K562 (cell line): ENCODE measurements around the gene TMCC1. TPM values are rescaled to one million over a fixed set of nuclear protein-coding genes. Genes with fewer than 3 reads are reported as not detected.

Experiments used
- ATAC-seq: fragments of 200-7000 bp; cut with Tn5 transposase; 3 replicates; pipeline ENCODE4 v1.9.1; 2020; ENCODE audit warnings: moderate library complexity
- BruUV-seq: library from RNA; stranded (reverse); fragments of 400-500 nt; replicated peaks from 2 replicates; lab custom pipeline; 2021; lab: Mats Ljungman, UMichigan
- CTCF ChIA-PET: fragments of 300-600 bp; formaldehyde crosslinking; extraction: SDS; loops from one replicate; lab custom pipeline; 2021; ENCODE audit warnings: low intra/inter-chr PET ratio; lab: Yijun Ruan, JAX
- POLR2A ChIA-PET: fragments of 300-600, 350-650 bp; sonication (Branson Sonifier 250); formaldehyde crosslinking; extraction: SDS; loops from one replicate; lab custom pipeline; 2021; ENCODE audit warnings: antibody characterized with exemption, inconsistent platforms; lab: Yijun Ruan, JAX
- DNase-seq, 4 experiments: peaks; one replicate each; pipeline versions ENCODE4 v3.0.0 to v3.0.0-alpha.2; 2011 to 2018; ENCODE audit warnings: low spot score in 3 of 4, mixed read lengths in 3 of 4; ENCODE audit errors: extremely low read depth in 1 of 4
- FAIRE-seq: peaks from 2 replicates; lab custom pipeline; 2011; peaks lifted over from hg19 to GRCh38; lab: Jason Lieb, UNC
- H2AFZ ChIP-seq: 2 replicates; pipeline ENCODE4 v1.6.0; 2011; ENCODE audit warnings: low read depth, low read length, control low read depth, inconsistent platforms
- H3K27ac ChIP-seq: fragments of 200-600 bp; 3 replicates; pipeline ENCODE4 v1.8.0; 2011; ENCODE audit warnings: low read depth, mild to moderate bottlenecking, control low read depth, inconsistent platforms, low read length, moderate library complexity, mixed read lengths; ENCODE audit errors: extremely low read depth
- H3K27me3 ChIP-seq, 2 experiments: fragments of 300-600 bp in 1 of 2; 2 replicates in 1 of 2; 3 replicates in 1 of 2; pipeline versions ENCODE4 v1.6.0 to v1.8.0; 2011; ENCODE audit warnings: inconsistent platforms in 2 of 2, low read length in 2 of 2, mild to moderate bottlenecking in 1 of 2, mixed read lengths in 1 of 2, moderate library complexity in 1 of 2; ENCODE audit not compliant: control insufficient read depth in 2 of 2, insufficient read depth in 2 of 2
- H3K36me3 ChIP-seq: fragments of 300-600 bp; 3 replicates; pipeline ENCODE4 v1.8.0; 2011; ENCODE audit warnings: mild to moderate bottlenecking, low read length, inconsistent platforms; ENCODE audit not compliant: control insufficient read depth, insufficient read depth
- H3K4me1 ChIP-seq, 2 experiments: fragments of 200-600 bp in 1 of 2; replicated peaks in 1 of 2; 2 replicates in 1 of 2; 3 replicates in 1 of 2; pipeline versions ENCODE4 v1.5.1 to v1.8.0; 2011; ENCODE audit warnings: inconsistent platforms in 2 of 2, low read length in 2 of 2, mild to moderate bottlenecking in 1 of 2, mixed read lengths in 1 of 2, moderate library complexity in 1 of 2; ENCODE audit not compliant: control insufficient read depth in 2 of 2, insufficient read depth in 2 of 2
- H3K4me2 ChIP-seq: 2 replicates; pipeline ENCODE4 v1.6.1; 2011; ENCODE audit warnings: low read length, control low read depth, inconsistent platforms, mixed read lengths; ENCODE audit not compliant: insufficient read depth
- H3K4me3 ChIP-seq: fragments of 200-600 bp; sonication (generic), shearing (Covaris generic); 2 replicates; pipeline ENCODE4 v1.5.1; 2016; ENCODE audit warnings: control low read depth, inconsistent platforms
- H3K79me2 ChIP-seq: fragments of 200-600 bp; 3 replicates; pipeline ENCODE4 v1.8.0; 2011; ENCODE audit warnings: low read length, inconsistent platforms; ENCODE audit not compliant: control insufficient read depth, insufficient read depth
- H3K9ac ChIP-seq, 2 experiments: 2 replicates each; pipeline versions ENCODE4 v1.6.0 to v1.6.1; 2011; ENCODE audit warnings: low read depth in 2 of 2, low read length in 2 of 2, control low read depth in 1 of 2, inconsistent platforms in 1 of 2, mild to moderate bottlenecking in 1 of 2, mixed read lengths in 1 of 2; ENCODE audit not compliant: insufficient read depth in 1 of 2
- H3K9me1 ChIP-seq: one replicate; pipeline ENCODE4 v1.6.0; 2011; ENCODE audit warnings: inconsistent platforms, mild to moderate bottlenecking, low read length, moderate library complexity; ENCODE audit not compliant: control insufficient read depth, insufficient read depth
- H3K9me3 ChIP-seq: replicated peaks from 2 replicates; pipeline ENCODE4 v1.5.1; 2011; ENCODE audit warnings: low read depth, low read length, inconsistent platforms; ENCODE audit not compliant: control insufficient read depth, insufficient read depth
- H4K20me1 ChIP-seq: replicated peaks from 2 replicates; pipeline ENCODE4 v1.6.1; 2011; ENCODE audit warnings: low read length, inconsistent platforms, mixed read lengths; ENCODE audit not compliant: control insufficient read depth, insufficient read depth
- BACH1 ChIP-seq: fragments of 200-800 bp; sonication (Bioruptor generic); IDR thresholded peaks from 2 replicates; pipeline ENCODE4 v1.6.1; 2016; ENCODE audit warnings: missing genetic modification characterization, missing compliant biosample characterization
- CHD2 ChIP-seq: IDR thresholded peaks from 2 replicates; pipeline ENCODE4 v1.6.1; 2011; ENCODE audit warnings: low read depth, low read length
- CREB3L1 ChIP-seq: fragments of 450-650 bp; IDR thresholded peaks from 2 replicates; pipeline ENCODE4 v1.6.1; 2014; ENCODE audit warnings: low read depth, mild to moderate bottlenecking, moderate library complexity, borderline replicate concordance
- EP300 ChIP-seq: IDR thresholded peaks from 2 replicates; pipeline ENCODE4 v1.6.1; 2012; ENCODE audit warnings: low read length, improper control_type of control experiment
- HDAC8 ChIP-seq: fragments of 450-650 bp; IDR thresholded peaks from 2 replicates; pipeline ENCODE4 v1.6.1; 2016; ENCODE audit warnings: mild to moderate bottlenecking, missing genetic modification characterization, moderate library complexity, missing compliant biosample characterization
- L3MBTL2 ChIP-seq: fragments of 450-650 bp; IDR thresholded peaks from 2 replicates; pipeline ENCODE4 v1.6.1; 2016; ENCODE audit warnings: mild to moderate bottlenecking, moderate library complexity
- NELFE ChIP-seq: IDR thresholded peaks from 2 replicates; pipeline ENCODE4 v1.6.1; 2011; ENCODE audit warnings: mild to moderate bottlenecking; ENCODE audit not compliant: insufficient read depth, insufficient read length
- NFE2 ChIP-seq: IDR thresholded peaks from 2 replicates; pipeline ENCODE4 v1.6.1; 2014; ENCODE audit warnings: antibody characterized with exemption, low read depth
- NFIC ChIP-seq: fragments of 450-650 bp; IDR thresholded peaks from 2 replicates; pipeline ENCODE4 v1.6.1; 2017; ENCODE audit warnings: mild to moderate bottlenecking, inconsistent platforms
- PCBP1 ChIP-seq: fragments of 200-400 bp; formaldehyde crosslinking; IDR thresholded peaks from 2 replicates; pipeline ENCODE4 v1.6.1; 2018; ENCODE audit warnings: mild to moderate bottlenecking, low read depth, low read length; ENCODE audit not compliant: poor library complexity, severe bottlenecking
- SIN3B ChIP-seq: fragments of 450-650 bp; IDR thresholded peaks from 2 replicates; pipeline ENCODE4 v1.6.1; 2017; ENCODE audit warnings: low read depth, mild to moderate bottlenecking, moderate library complexity
- ZFP30 ChIP-seq: fragments of 250-450 bp; sonication (Bioruptor Pico); IDR thresholded peaks from 2 replicates; pipeline ENCODE4 v1.8.0; 2022; ENCODE audit warnings: moderate library complexity, mild to moderate bottlenecking, inconsistent platforms, borderline replicate concordance
- ZFPM2 ChIP-seq: fragments of 250-450 bp; sonication (Bioruptor Pico); IDR thresholded peaks from 2 replicates; pipeline ENCODE4 v1.5.1; 2022; ENCODE audit warnings: mild to moderate bottlenecking
- ZKSCAN1 ChIP-seq: fragments of 150-350 bp; IDR thresholded peaks from 2 replicates; pipeline ENCODE4 v1.6.1; 2016; ENCODE audit warnings: low read depth, low read length
- ZNF316 ChIP-seq: fragments of 450-650 bp; IDR thresholded peaks from 2 replicates; pipeline ENCODE4 v1.6.1; 2016
- ZNF592 ChIP-seq: fragments of 450-650 bp; IDR thresholded peaks from 2 replicates; pipeline ENCODE4 v1.6.1; 2017; ENCODE audit warnings: antibody characterized with exemption, mild to moderate bottlenecking
- ZNF668 ChIP-seq: fragments of 250-450 bp; sonication (Bioruptor Pico); IDR thresholded peaks from 2 replicates; pipeline ENCODE4 v1.8.0; 2022; ENCODE audit warnings: mild to moderate bottlenecking, inconsistent platforms
- ZNF780A ChIP-seq: fragments of 250-450 bp; sonication (Bioruptor Pico); IDR thresholded peaks from 2 replicates; pipeline ENCODE4 v1.5.0; 2021; ENCODE audit warnings: mild to moderate bottlenecking
- WGBS: fragments of 100-300 bp; shearing (Covaris generic); methylation state at CpG from one replicate; pipeline ENCODE4 v1.1.6; 2016; ENCODE audit warnings: low coverage, mixed read lengths; ENCODE audit not compliant: insufficient coverage; ENCODE audit errors: missing lambda C conversion rate; 5-methylcytosine and 5-hydroxymethylcytosine counted together
- in situ Hi-C: fragments of 300-500 bp; cut with MboI; formaldehyde crosslinking; loops from 4 replicates; pipeline ENCODE4 v1.15.0; 2018; ENCODE audit warnings: inconsistent platforms, mixed read lengths
- intact Hi-C: fragments of 100-400 bp; cut with micrococcal nuclease; formaldehyde crosslinking; loops from 2 replicates; pipeline ENCODE4 v1.14.2; 2022
- polyA plus RNA-seq, 8 experiments: library from polyadenylated mRNA; depleted of rRNA in 4 of 8; stranded (reverse) in 5 of 8; unstranded in 3 of 8; fragments of >200 nt; fragmentation: Nextera tagmentation in 2 of 8; fragmentation: Illumina TruSeq in 1 of 8; extraction: Ambion mirVana in 2 of 8; extraction: Trizol in 1 of 8; gene quantifications; 2 replicates each; pipeline versions ENCODE4 v1.2.1 to v1.2.3, GENCODE V29; 2011 to 2014; ENCODE audit warnings: inconsistent platforms in 1 of 8, missing spikeins in 1 of 8
- total RNA-seq, 7 experiments: library from RNA; depleted of rRNA in 6 of 7; stranded (reverse); fragments of >200 nt in 6 of 7; fragmentation: Illumina TruSeq in 2 of 7; extraction: Trizol in 2 of 7; gene quantifications; 2 replicates each; pipeline versions ENCODE4 v1.2.1 to v1.2.3, GENCODE V29; 2011 to 2021; ENCODE audit warnings: low replicate concordance in 1 of 7

TMCC1 gene
- total and polyA plus RNA-seq, 9 of the 15 experiments (the other 6 are each of a cell fraction or from before 2014, with no cell fraction given) = 0.89 to 8.7 (median 4.0) TPM

DNA sequence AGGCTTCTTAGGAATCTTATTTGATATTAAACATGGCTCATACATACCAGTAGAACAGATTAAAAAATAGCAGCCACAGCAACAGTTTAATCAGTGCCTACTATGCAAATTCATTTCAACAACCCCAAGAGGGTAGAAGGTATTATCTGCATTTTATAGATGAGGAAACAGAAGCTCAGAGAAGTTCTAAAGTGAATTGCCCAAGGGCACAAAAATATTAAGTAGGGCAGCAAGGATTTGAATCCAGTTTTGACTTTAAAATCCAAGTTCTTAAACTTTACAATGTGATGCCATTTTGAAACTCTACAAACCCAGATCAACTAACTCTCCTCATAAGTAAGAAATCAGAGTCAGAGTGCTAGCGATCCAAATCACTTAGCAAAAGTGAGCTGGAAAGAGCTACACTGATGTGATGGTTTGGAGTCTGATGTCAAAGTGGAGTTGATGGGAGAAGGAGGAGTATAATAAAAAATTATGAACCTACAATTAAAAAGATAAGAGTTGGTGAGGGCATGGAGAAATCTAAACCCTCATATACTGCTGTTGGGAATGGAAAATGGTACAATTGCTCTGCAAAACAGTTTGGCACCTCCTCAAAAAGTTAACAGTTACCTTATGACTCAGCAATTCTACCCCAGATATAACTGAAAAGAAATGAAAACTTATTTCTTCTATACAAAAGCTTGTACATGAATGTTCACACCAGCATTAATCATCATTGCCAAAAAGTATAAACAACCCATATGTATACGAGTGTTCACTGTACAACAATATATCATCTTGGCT is 236.1 kb downstream of the TMCC1 start:
- WGBS = 19% methylated on average over 2 of the region's 2 CpGs
- FAIRE-seq (peak; percentile 49), ATAC-seq (peak; percentile 54), DNase-seq (peak in 1 of 4 experiments; percentile 11)
- 0 out of 3 replicates have a peak, but pooled peaks cover 3% of the 10 kb centered on the region for H3K36me3 ChIP-seq
- H3K4me1 ChIP-seq = peaks cover 4 to 17% of the 10 kb centered on the region in 2 experiments; a peak in 4 of 5 replicates
- ChIA-PET CTCF (interaction anchor here (1.0 kb wide), 1 partner anchor 173 kb away, joined by 3 read pairs; no protein-coding TSS in a partner anchor), POLR2A (interaction anchor here (0.6 to 1.3 kb wide), 2 partner anchors 11 to 13 kb away, joined by 3 read pairs; no protein-coding TSS in a partner anchor)
- H3K9ac ChIP-seq = peak overlapping the region in 1 of 2 experiments; percentile 38; a peak in 1 of 4 replicates
- BruUV-seq = no TSS peak
- in situ Hi-C loops (no loop called here), intact Hi-C loops (no loop called here)
- no peaks in the 10 kb centered on the region for H3K9me1 ChIP-seq
- H3K79me2 ChIP-seq = no peaks in the 10 kb centered on the region
- no peak overlapping the region for H3K4me3 ChIP-seq
- H4K20me1 ChIP-seq = no peaks in the 10 kb centered on the region
- H3K4me2 ChIP-seq = peak overlapping the region; percentile 30; the same call in 1 of the 2 replicates
- no peaks in the 10 kb centered on the region for H3K9me3 ChIP-seq
- H2AFZ ChIP-seq = peak overlapping the region; percentile 74
- H3K27me3 ChIP-seq = no peaks in the 10 kb centered on the region
- H3K27ac ChIP-seq = peak overlapping the region; percentile 71
- TF ChIP-seq ZNF592 = peak; percentile 32; the same call in 1 of the 2 replicates
- peak; percentile 95 for TF ChIP-seq ZNF316
- TF ChIP-seq ZNF780A (CRISPR knock-in tag) = no peak
- no peak for TF ChIP-seq CHD2
- no peak for TF ChIP-seq ZFPM2 (CRISPR knock-in tag)
- no peak for TF ChIP-seq HDAC8 (tag)
- peak; percentile 19; the same call in 1 of the 2 replicates for TF ChIP-seq EP300
- peak; percentile 88 for TF ChIP-seq NFE2
- no peak for TF ChIP-seq ZNF668
- TF ChIP-seq ZFP30 (CRISPR knock-in tag) = no peak
- no peak for TF ChIP-seq PCBP1
- no peak for TF ChIP-seq SIN3B
- no peak for TF ChIP-seq NELFE
- no peak for TF ChIP-seq CREB3L1
- peak; percentile 22; the same call in 1 of the 2 replicates for TF ChIP-seq NFIC
- no peak for TF ChIP-seq L3MBTL2
- no peak for TF ChIP-seq ZKSCAN1
- TF ChIP-seq BACH1 = peak; percentile 91
